Central memory CD8-positive, alpha-beta T cell (primary cell): ENCODE measurements around the gene ING3.

Source experiments
- ATAC-seq: fragments of 150-1000 bp; cut with Tn5 transposase; replicated peaks from 2 replicates; pipeline ENCODE4 v1.10.0; 2022; ENCODE audit warnings: mild to moderate bottlenecking, moderate FRiP score, moderate number of reproducible peaks; ENCODE audit not compliant: poor library complexity, severe bottlenecking; ENCODE audit errors: extremely low read depth
- DNase-seq, 2 donors: peaks; one replicate each; pipeline ENCODE4 v3.0.0; 2021; ENCODE audit warnings: low spot score in 2 of 2
- H3K27ac Mint-ChIP-seq: one replicate; pipeline ENCODE4 v1.8.0; 2022; ENCODE audit warnings: low read depth, mild to moderate bottlenecking, moderate library complexity, mixed read lengths
- H3K27me3 Mint-ChIP-seq: one replicate; pipeline ENCODE4 v1.8.0; 2022; ENCODE audit warnings: mixed read lengths
- H3K36me3 Mint-ChIP-seq: one replicate; pipeline ENCODE4 v1.8.0; 2022; ENCODE audit warnings: mild to moderate bottlenecking, moderate library complexity, mixed read lengths; ENCODE audit not compliant: insufficient read depth
- H3K4me1 Mint-ChIP-seq: one replicate; pipeline ENCODE4 v1.8.0; 2022; ENCODE audit warnings: mixed read lengths
- H3K4me3 Mint-ChIP-seq: one replicate; pipeline ENCODE4 v1.8.0; 2022; ENCODE audit warnings: mild to moderate bottlenecking, moderate library complexity, mixed read lengths
- H3K9me3 Mint-ChIP-seq: one replicate; pipeline ENCODE4 v1.8.0; 2022; ENCODE audit warnings: mixed read lengths

ING3 gene

GRCh38 chr7:120933475-120933874, 17.1 kb upstream of the ING3 start:
- no peak overlapping the region for H3K4me3 Mint-ChIP-seq
- DNase-seq (no peak), ATAC-seq (no peak)
- peaks cover 51% of the 10 kb centered on the region for H3K27me3 Mint-ChIP-seq
- H3K36me3 Mint-ChIP-seq: no peaks in the 10 kb centered on the region
- no peaks in the 10 kb centered on the region for H3K9me3 Mint-ChIP-seq
- H3K4me1 Mint-ChIP-seq: no peaks in the 10 kb centered on the region
- H3K27ac Mint-ChIP-seq: no peak overlapping the region

- Mint-ChIP-seq H3K4me1 (no peaks in the 10 kb centered on the region), H3K27me3 (peaks cover 26% of the 10 kb centered on the region), H3K9me3 (no peaks in the 10 kb centered on the region), H3K36me3 (no peaks in the 10 kb centered on the region), H3K27ac (no peak overlapping the region), H3K4me3 (no peak overlapping the region)
- ATAC-seq: no peak
- DNase-seq: no peak
Observed at GRCh38 chr7:120939345-120939744, 11.2 kb upstream of the ING3 start.

GRCh38 chr7:120941064-120941463, 9.5 kb upstream of the ING3 start:
- DNase-seq (no peak), ATAC-seq (no peak)
- H3K4me1 Mint-ChIP-seq: no peaks in the 10 kb centered on the region
- H3K4me3 Mint-ChIP-seq: no peak overlapping the region
- H3K9me3 Mint-ChIP-seq: no peaks in the 10 kb centered on the region
- no peak overlapping the region for H3K27ac Mint-ChIP-seq
- peaks cover 25% of the 10 kb centered on the region for H3K27me3 Mint-ChIP-seq
- no peaks in the 10 kb centered on the region for H3K36me3 Mint-ChIP-seq

- H3K27ac Mint-ChIP-seq: no peak overlapping the region
- H3K4me3 Mint-ChIP-seq: no peak overlapping the region
- peaks cover 30% of the 10 kb centered on the region for H3K27me3 Mint-ChIP-seq
- H3K36me3 Mint-ChIP-seq: no peaks in the 10 kb centered on the region
- DNase-seq (no peak), ATAC-seq (no peak)
- no peaks in the 10 kb centered on the region for H3K4me1 Mint-ChIP-seq
- H3K9me3 Mint-ChIP-seq: no peaks in the 10 kb centered on the region
Observed at GRCh38 chr7:120941856-120942255, 8.7 kb upstream of the ING3 start.

- H3K4me3 Mint-ChIP-seq: no peak overlapping the region
Observed at GRCh38 chr7:120942861-120943260, 7.7 kb upstream of the ING3 start.

GRCh38 chr7:120944826-120945562, 5.6 kb upstream of the ING3 start:
- Mint-ChIP-seq H3K4me1 (peaks cover 9% of the 10 kb centered on the region), H3K36me3 (peaks cover 2% of the 10 kb centered on the region), H3K27ac (no peak overlapping the region), H3K27me3 (peaks cover 38% of the 10 kb centered on the region), H3K4me3 (no peak overlapping the region), H3K9me3 (no peaks in the 10 kb centered on the region)
- DNase-seq (no peak), ATAC-seq (no peak)

More at GRCh38 chr7:120942861-120943260, 7.7 kb upstream of the ING3 start:
- H3K36me3 Mint-ChIP-seq: peaks cover 2% of the 10 kb centered on the region
- ATAC-seq (no peak), DNase-seq (no peak)
- H3K4me1 Mint-ChIP-seq: no peaks in the 10 kb centered on the region
- H3K27ac Mint-ChIP-seq: no peak overlapping the region
- H3K9me3 Mint-ChIP-seq: no peaks in the 10 kb centered on the region
- peaks cover 30% of the 10 kb centered on the region for H3K27me3 Mint-ChIP-seq

GRCh38 chr7:120947980-120948379, 2.6 kb upstream of the ING3 start:
- H3K9me3 Mint-ChIP-seq: no peaks in the 10 kb centered on the region
- peaks cover 18% of the 10 kb centered on the region for H3K4me1 Mint-ChIP-seq
- no peak overlapping the region for H3K27ac Mint-ChIP-seq
- ATAC-seq (no peak), DNase-seq (no peak)
- H3K36me3 Mint-ChIP-seq: peaks cover 16% of the 10 kb centered on the region
- peaks cover 38% of the 10 kb centered on the region for H3K27me3 Mint-ChIP-seq
- H3K4me3 Mint-ChIP-seq: no peak overlapping the region

GRCh38 chr7:120949393-120949911, 1.1 kb upstream of the ING3 start:
- Mint-ChIP-seq H3K27me3 (peaks cover 38% of the 10 kb centered on the region), H3K27ac (peak overlapping the region; percentile 98), H3K9me3 (no peaks in the 10 kb centered on the region), H3K4me3 (peak overlapping the region; percentile 91), H3K36me3 (peaks cover 21% of the 10 kb centered on the region), H3K4me1 (peaks cover 18% of the 10 kb centered on the region)
- ATAC-seq (no peak), DNase-seq (no peak)

GRCh38 chr7:120949998-120950538, 509 bp upstream of the ING3 start:
- ATAC-seq: no peak

GRCh38 chr7:120951309-120951699, 727 bp downstream of the ING3 start:
- H3K36me3 Mint-ChIP-seq: peaks cover 34% of the 10 kb centered on the region

More at GRCh38 chr7:120949998-120950538, 509 bp upstream of the ING3 start:
- peaks cover 18% of the 10 kb centered on the region for H3K4me1 Mint-ChIP-seq
- peaks cover 36% of the 10 kb centered on the region for H3K27me3 Mint-ChIP-seq
- no peak for DNase-seq
- peak overlapping the region; percentile 98 for H3K27ac Mint-ChIP-seq
- H3K4me3 Mint-ChIP-seq: peak overlapping the region; percentile 91
- H3K9me3 Mint-ChIP-seq: no peaks in the 10 kb centered on the region
- H3K36me3 Mint-ChIP-seq: peaks cover 23% of the 10 kb centered on the region

GRCh38 chr7:120951826-120952225, 1.2 kb downstream of the ING3 start:
- Mint-ChIP-seq H3K36me3 (peaks cover 36% of the 10 kb centered on the region), H3K27me3 (peaks cover 18% of the 10 kb centered on the region), H3K4me3 (peak overlapping the region; percentile 91), H3K9me3 (no peaks in the 10 kb centered on the region), H3K27ac (peak overlapping the region; percentile 98), H3K4me1 (peaks cover 18% of the 10 kb centered on the region)
- no peak for DNase-seq
- ATAC-seq: no peak

More at GRCh38 chr7:120951309-120951699, 727 bp downstream of the ING3 start:
- peak overlapping the region; percentile 91 for H3K4me3 Mint-ChIP-seq
- DNase-seq (no peak), ATAC-seq (no peak)
- H3K27me3 Mint-ChIP-seq: peaks cover 23% of the 10 kb centered on the region
- H3K4me1 Mint-ChIP-seq: peaks cover 18% of the 10 kb centered on the region
- no peaks in the 10 kb centered on the region for H3K9me3 Mint-ChIP-seq
- H3K27ac Mint-ChIP-seq: peak overlapping the region; percentile 98

- Mint-ChIP-seq H3K36me3 (peaks cover 41% of the 10 kb centered on the region), H3K4me1 (peaks cover 29% of the 10 kb centered on the region), H3K4me3 (no peak overlapping the region), H3K9me3 (no peaks in the 10 kb centered on the region), H3K27ac (no peak overlapping the region), H3K27me3 (no peaks in the 10 kb centered on the region)
- DNase-seq (no peak), ATAC-seq (no peak)
Observed at GRCh38 chr7:120955577-120956149, 5.1 kb downstream of the ING3 start.
